Measurements from ENCODE around the gene TMEM273.

TMEM273 gene

DNA sequence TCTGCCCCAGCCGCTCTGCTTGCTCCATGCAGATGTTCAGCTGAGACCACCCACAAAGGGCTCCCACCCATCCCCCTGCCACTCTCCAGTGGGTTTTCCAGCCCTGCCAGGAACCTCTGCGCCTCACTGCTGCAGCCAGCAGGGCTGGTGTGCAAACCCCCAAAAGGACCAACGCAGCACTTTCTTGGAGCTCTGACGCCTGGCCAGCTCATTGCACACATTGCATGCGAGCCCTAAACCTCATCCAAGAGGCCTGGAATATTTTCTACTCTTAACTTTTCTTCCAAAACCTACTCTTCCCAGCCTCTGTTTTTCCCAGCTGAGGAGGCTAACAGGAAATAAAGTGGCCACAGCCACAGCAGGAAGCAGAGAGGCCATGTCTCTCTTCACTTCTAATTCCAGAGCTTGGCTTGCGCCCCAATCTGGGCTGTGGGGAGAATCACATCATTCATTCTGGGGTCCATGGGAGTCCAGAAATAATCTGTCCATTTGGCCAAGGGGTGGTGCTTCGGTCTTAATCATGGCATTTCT, 49.8 kb downstream of the TMEM273 start:
- no peak overlapping the region for H3K56ac ChIP-seq (ENCODE audit: low read length)
- no peak overlapping the region for H4K8ac ChIP-seq (ENCODE audit: low read depth, low read length)
- H2BK120ac ChIP-seq (ENCODE audit: low read depth, low read length), result no peak overlapping the region
- H2BK15ac ChIP-seq (replicated peaks; ENCODE audit: low read depth), result no peak overlapping the region
- no peaks in the 10 kb centered on the region for H3K79me2 ChIP-seq (ENCODE audit: control insufficient read depth, insufficient read depth, low read length)
- no peak overlapping the region for H3K23ac ChIP-seq (ENCODE audit: low read length)
- no peak overlapping the region for H3K18ac ChIP-seq (ENCODE audit: low read length)
- WGBS (ENCODE audit: extremely low coverage, insufficient coverage, low lambda C conversion rate), result no CpG with 5 or more reads among the region's 7 CpGs
- no peak for DNase-seq
- no peaks in the 10 kb centered on the region for H3K36me3 ChIP-seq (ENCODE audit: control insufficient read depth, insufficient read depth, low read length)
- no peak overlapping the region for H3K4me3 ChIP-seq (ENCODE audit: low read length)
- no peak overlapping the region for H4K5ac ChIP-seq (ENCODE audit: low read length)
- H3K4me2 ChIP-seq (ENCODE audit: low read length), result no peak overlapping the region
- H3K4ac ChIP-seq (ENCODE audit: low read depth, low read length), result no peak overlapping the region
- H3K27me3 ChIP-seq (ENCODE audit: insufficient read depth, low read length, poor library complexity), result no peaks in the 10 kb centered on the region
- no peak overlapping the region for H3K9ac ChIP-seq (ENCODE audit: low read length)
- H2BK5ac ChIP-seq (ENCODE audit: low read length), result no peak overlapping the region
- H3K27ac ChIP-seq (ENCODE audit: low read depth, low read length), result no peak overlapping the region
- no peak overlapping the region for H2AK5ac ChIP-seq (ENCODE audit: low read length)
- H3K4me1 ChIP-seq (ENCODE audit: control insufficient read depth, low read depth, low read length), result peaks cover 2% of the 10 kb centered on the region
- H3K79me1 ChIP-seq (ENCODE audit: low read length), result no peaks in the 10 kb centered on the region

- H3K18ac ChIP-seq (ENCODE audit: low read length), result no peak overlapping the region
- no peak overlapping the region for H3K23ac ChIP-seq (ENCODE audit: low read length)
- no peak overlapping the region for H3K27ac ChIP-seq (ENCODE audit: low read depth, low read length)
- no peak overlapping the region for H3K56ac ChIP-seq (ENCODE audit: low read length)
- H2AK5ac ChIP-seq (ENCODE audit: low read length), result no peak overlapping the region
- no peak overlapping the region for H3K4me2 ChIP-seq (ENCODE audit: low read length)
- no peak overlapping the region for H3K4ac ChIP-seq (ENCODE audit: low read depth, low read length)
- H4K5ac ChIP-seq (ENCODE audit: low read length), result no peak overlapping the region
- no peaks in the 10 kb centered on the region for H3K4me1 ChIP-seq (ENCODE audit: control insufficient read depth, low read depth, low read length)
- no peaks in the 10 kb centered on the region for H3K36me3 ChIP-seq (ENCODE audit: control insufficient read depth, insufficient read depth, low read length)
- DNase-seq, result no peak
- H3K9ac ChIP-seq (ENCODE audit: low read length), result no peak overlapping the region
- H3K79me2 ChIP-seq (ENCODE audit: control insufficient read depth, insufficient read depth, low read length), result no peaks in the 10 kb centered on the region
- H3K4me3 ChIP-seq (ENCODE audit: low read length), result no peak overlapping the region
- no peaks in the 10 kb centered on the region for H3K79me1 ChIP-seq (ENCODE audit: low read length)
- no peak overlapping the region for H2BK120ac ChIP-seq (ENCODE audit: low read depth, low read length)
- H3K27me3 ChIP-seq (ENCODE audit: insufficient read depth, low read length, poor library complexity), result no peaks in the 10 kb centered on the region
- H2BK5ac ChIP-seq (ENCODE audit: low read length), result no peak overlapping the region
- H4K8ac ChIP-seq (ENCODE audit: low read depth, low read length), result no peak overlapping the region
- no peak overlapping the region for H2BK15ac ChIP-seq (replicated peaks; ENCODE audit: low read depth)
- WGBS (ENCODE audit: extremely low coverage, insufficient coverage, low lambda C conversion rate), result no CpG with 5 or more reads among the region's 1 CpG
These were observed 51.7 kb downstream of the TMEM273 start for GRCh38 chr10:49136525-49136924.

GRCh38 chr10:49135575-49136313, 52.4 kb downstream of the TMEM273 start:
- H3K36me3 ChIP-seq (ENCODE audit: control insufficient read depth, insufficient read depth, low read length), result no peaks in the 10 kb centered on the region
- no peak overlapping the region for H4K5ac ChIP-seq (ENCODE audit: low read length)
- H3K4me3 ChIP-seq (ENCODE audit: low read length), result no peak overlapping the region
- H2BK5ac ChIP-seq (ENCODE audit: low read length), result no peak overlapping the region
- H3K56ac ChIP-seq (ENCODE audit: low read length), result no peak overlapping the region
- no peak overlapping the region for H3K23ac ChIP-seq (ENCODE audit: low read length)
- H3K27ac ChIP-seq (ENCODE audit: low read depth, low read length), result no peak overlapping the region
- WGBS (ENCODE audit: extremely low coverage, insufficient coverage, low lambda C conversion rate), result no CpG with 5 or more reads among the region's 9 CpGs
- no peak overlapping the region for H3K4me2 ChIP-seq (ENCODE audit: low read length)
- H2BK15ac ChIP-seq (replicated peaks; ENCODE audit: low read depth), result no peak overlapping the region
- no peak overlapping the region for H3K9ac ChIP-seq (ENCODE audit: low read length)
- H3K18ac ChIP-seq (ENCODE audit: low read length), result no peak overlapping the region
- H4K8ac ChIP-seq (ENCODE audit: low read depth, low read length), result no peak overlapping the region
- no peaks in the 10 kb centered on the region for H3K27me3 ChIP-seq (ENCODE audit: insufficient read depth, low read length, poor library complexity)
- DNase-seq, result no peak
- H3K79me2 ChIP-seq (ENCODE audit: control insufficient read depth, insufficient read depth, low read length), result no peaks in the 10 kb centered on the region
- no peaks in the 10 kb centered on the region for H3K79me1 ChIP-seq (ENCODE audit: low read length)
- no peaks in the 10 kb centered on the region for H3K4me1 ChIP-seq (ENCODE audit: control insufficient read depth, low read depth, low read length)
- H3K4ac ChIP-seq (ENCODE audit: low read depth, low read length), result no peak overlapping the region
- no peak overlapping the region for H2BK120ac ChIP-seq (ENCODE audit: low read depth, low read length)
- H2AK5ac ChIP-seq (ENCODE audit: low read length), result no peak overlapping the region

- Histone ChIP-seq H3K79me1 (ENCODE audit: low read length) (no peaks in the 10 kb centered on the region), H3K9ac (ENCODE audit: low read length) (no peak overlapping the region), H3K4me3 (ENCODE audit: low read length) (no peak overlapping the region), H4K8ac (ENCODE audit: low read depth, low read length) (no peak overlapping the region), H3K4ac (ENCODE audit: low read depth, low read length) (no peak overlapping the region), H3K27ac (ENCODE audit: low read depth, low read length) (no peak overlapping the region), H3K36me3 (ENCODE audit: control insufficient read depth, insufficient read depth, low read length) (no peaks in the 10 kb centered on the region), H3K56ac (ENCODE audit: low read length) (no peak overlapping the region), H2BK15ac (replicated peaks; ENCODE audit: low read depth) (no peak overlapping the region), H4K5ac (ENCODE audit: low read length) (no peak overlapping the region), H3K18ac (ENCODE audit: low read length) (no peak overlapping the region), H3K4me2 (ENCODE audit: low read length) (no peak overlapping the region), H3K4me1 (ENCODE audit: control insufficient read depth, low read depth, low read length) (no peaks in the 10 kb centered on the region), H2BK5ac (ENCODE audit: low read length) (no peak overlapping the region), H3K79me2 (ENCODE audit: control insufficient read depth, insufficient read depth, low read length) (no peaks in the 10 kb centered on the region), H2AK5ac (ENCODE audit: low read length) (no peak overlapping the region), H3K27me3 (ENCODE audit: insufficient read depth, low read length, poor library complexity) (no peaks in the 10 kb centered on the region), H3K23ac (ENCODE audit: low read length) (no peak overlapping the region), H2BK120ac (ENCODE audit: low read depth, low read length) (no peak overlapping the region)
- WGBS (ENCODE audit: extremely low coverage, insufficient coverage, low lambda C conversion rate), result no CpG with 5 or more reads among the region's 3 CpGs
- no peak for DNase-seq
These were observed 53.9 kb downstream of the TMEM273 start for GRCh38 chr10:49134327-49134726.

- Histone ChIP-seq H4K5ac (ENCODE audit: low read length) (no peak within 1 kb of the TSS), H3K4me2 (ENCODE audit: low read length) (no peak within 1 kb of the TSS), H3K9ac (ENCODE audit: low read length) (no peak within 1 kb of the TSS), H3K18ac (ENCODE audit: low read length) (no peak within 1 kb of the TSS), H3K4me1 (ENCODE audit: control insufficient read depth, low read depth, low read length) (no peaks in the 10 kb centered on the region), H2BK120ac (ENCODE audit: low read depth, low read length) (no peak within 1 kb of the TSS), H4K8ac (ENCODE audit: low read depth, low read length) (no peak within 1 kb of the TSS), H3K4ac (ENCODE audit: low read depth, low read length) (no peak within 1 kb of the TSS), H3K56ac (ENCODE audit: low read length) (no peak within 1 kb of the TSS), H3K4me3 (ENCODE audit: low read length) (no peak within 1 kb of the TSS), H3K36me3 (ENCODE audit: control insufficient read depth, insufficient read depth, low read length) (no peaks in the 10 kb centered on the region), H3K27me3 (ENCODE audit: insufficient read depth, low read length, poor library complexity) (no peaks in the 10 kb centered on the region), H3K27ac (ENCODE audit: low read depth, low read length) (no peak within 1 kb of the TSS), H3K79me2 (ENCODE audit: control insufficient read depth, insufficient read depth, low read length) (no peaks in the 10 kb centered on the region), H3K23ac (ENCODE audit: low read length) (no peak within 1 kb of the TSS), H2BK5ac (ENCODE audit: low read length) (no peak within 1 kb of the TSS), H2AK5ac (ENCODE audit: low read length) (no peak within 1 kb of the TSS), H2BK15ac (replicated peaks; ENCODE audit: low read depth) (no peak within 1 kb of the TSS), H3K79me1 (ENCODE audit: low read length) (no peaks in the 10 kb centered on the region)
- WGBS (ENCODE audit: extremely low coverage, insufficient coverage, low lambda C conversion rate), result no CpG with 5 or more reads among the region's 5 CpGs
- no peak for DNase-seq
These were observed 54.4 kb downstream of the TMEM273 start, which contains the start of gene FAM170B for GRCh38 chr10:49133706-49134248. Gene FAM170B, minus strand, starts transcription at chr10:49134021. Its CDS starts 103 bp downstream, at chr10:49133918.

Data from mesendoderm (in vitro differentiated cells).